22Rv1 (cell line): ENCODE measurements around the gene MAPK9.

Experiments used
- CTCF ChIP-seq: fragments of 450-650 bp; IDR thresholded peaks from 2 replicates; pipeline ENCODE4 v1.5.1; 2017; ENCODE audit warnings: mild to moderate bottlenecking
- ZFX ChIP-seq: fragments of 450-650 bp; IDR thresholded peaks from 2 replicates; pipeline ENCODE4 v1.6.1; 2017; ENCODE audit warnings: antibody characterized with exemption, borderline replicate concordance

- no peak for TF ChIP-seq CTCF
- no peak for TF ChIP-seq ZFX
These were observed 40.2 kb upstream of the MAPK9 start for GRCh38 chr5:180332051-180332517.
